ENCODE results near the gene ASB8.

Gene ASB8

DNA sequence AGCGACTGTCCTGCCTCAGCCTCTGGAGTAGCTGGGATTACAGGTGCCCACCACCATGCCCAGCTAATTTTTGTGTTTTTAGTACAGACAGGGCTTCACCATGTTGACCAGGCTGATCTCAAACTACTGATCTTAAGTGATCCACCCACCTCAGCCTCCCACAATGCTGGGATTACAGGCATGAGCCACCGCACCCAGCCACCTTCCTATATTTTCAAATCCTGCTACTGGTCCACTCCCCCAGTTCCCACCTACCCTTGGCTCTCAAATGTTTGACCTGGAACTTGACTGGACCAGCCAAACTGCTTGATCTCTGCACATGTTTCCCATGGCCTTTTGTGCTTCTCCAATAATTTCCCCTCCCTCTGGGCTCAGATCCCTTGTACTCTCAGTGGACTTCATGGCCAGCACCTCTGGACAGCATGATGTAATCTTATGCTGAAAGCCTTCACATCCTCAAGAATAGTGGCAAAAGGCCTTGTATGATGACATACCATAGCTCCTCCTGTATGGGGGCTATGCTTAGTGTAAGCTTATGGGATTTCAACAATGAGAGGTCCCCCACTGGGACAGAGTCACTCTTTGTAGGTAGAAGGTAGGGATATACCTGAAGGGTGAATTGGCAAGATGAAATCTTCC lies 23.7 kb upstream of the ASB8 start:
- Histone ChIP-seq H3K9me2 (replicated peaks; ENCODE audit: insufficient read depth, low read length) (no peaks in the 10 kb centered on the region), H3K4me2 (ENCODE audit: low read depth, low read length, poor library complexity, severe bottlenecking) (no peak overlapping the region), H3K9me3 (ENCODE audit: insufficient read depth, low read length) (no peaks in the 10 kb centered on the region), H3K4me3 (ENCODE audit: insufficient read depth, low read length, poor library complexity, severe bottlenecking) (no peak overlapping the region), H3K9ac (ENCODE audit: low read length) (no peak overlapping the region), H3K79me2 (ENCODE audit: insufficient read depth, low read length) (no peaks in the 10 kb centered on the region), H3K36me3 (ENCODE audit: low read length) (no peaks in the 10 kb centered on the region), H3K27me3 (ENCODE audit: low read length) (no peaks in the 10 kb centered on the region), H2AFZ (ENCODE audit: low read depth, low read length, severe bottlenecking) (no peak overlapping the region), H3K27ac (ENCODE audit: low read depth, low read length) (no peak overlapping the region), H4K20me1 (ENCODE audit: low read depth, low read length) (no peaks in the 10 kb centered on the region), H3F3A (ENCODE audit: insufficient read depth) (no peaks in the 10 kb centered on the region)
- TF ChIP-seq EZH2phosphoT487 (conservative IDR thresholded peaks at IDR 0.05; ENCODE audit: low read length): no peak
- TF ChIP-seq, protein P1, sequence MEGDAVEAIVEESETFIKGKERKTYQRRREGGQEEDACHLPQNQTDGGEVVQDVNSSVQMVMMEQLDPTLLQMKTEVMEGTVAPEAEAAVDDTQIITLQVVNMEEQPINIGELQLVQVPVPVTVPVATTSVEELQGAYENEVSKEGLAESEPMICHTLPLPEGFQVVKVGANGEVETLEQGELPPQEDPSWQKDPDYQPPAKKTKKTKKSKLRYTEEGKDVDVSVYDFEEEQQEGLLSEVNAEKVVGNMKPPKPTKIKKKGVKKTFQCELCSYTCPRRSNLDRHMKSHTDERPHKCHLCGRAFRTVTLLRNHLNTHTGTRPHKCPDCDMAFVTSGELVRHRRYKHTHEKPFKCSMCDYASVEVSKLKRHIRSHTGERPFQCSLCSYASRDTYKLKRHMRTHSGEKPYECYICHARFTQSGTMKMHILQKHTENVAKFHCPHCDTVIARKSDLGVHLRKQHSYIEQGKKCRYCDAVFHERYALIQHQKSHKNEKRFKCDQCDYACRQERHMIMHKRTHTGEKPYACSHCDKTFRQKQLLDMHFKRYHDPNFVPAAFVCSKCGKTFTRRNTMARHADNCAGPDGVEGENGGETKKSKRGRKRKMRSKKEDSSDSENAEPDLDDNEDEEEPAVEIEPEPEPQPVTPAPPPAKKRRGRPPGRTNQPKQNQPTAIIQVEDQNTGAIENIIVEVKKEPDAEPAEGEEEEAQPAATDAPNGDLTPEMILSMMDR (IDR thresholded peaks at IDR 0.05; ENCODE audit: insufficient read depth, low read length, poor library complexity, severe bottlenecking): no peak

DNA sequence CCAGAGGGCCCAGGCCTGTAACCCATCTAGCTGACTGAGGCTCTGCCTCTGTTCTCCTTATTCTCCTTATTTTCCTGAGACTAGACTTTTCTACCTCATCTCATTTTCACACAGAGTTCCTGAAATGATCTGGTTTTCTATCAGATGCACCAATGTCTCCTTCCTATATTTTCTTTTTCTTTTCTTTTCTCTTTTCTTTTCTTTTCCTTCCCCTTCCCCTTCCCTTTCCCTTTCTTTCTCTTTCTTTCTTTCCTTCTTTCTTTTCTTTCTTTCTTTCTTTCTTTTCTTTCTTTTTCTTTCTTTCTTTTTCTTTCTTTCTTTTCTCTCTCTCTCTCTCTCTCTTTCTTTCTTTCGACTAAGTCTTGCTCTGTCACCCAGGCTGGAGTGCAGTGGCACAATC lies 23.1 kb upstream of the ASB8 start:
- Histone ChIP-seq H2AFZ (ENCODE audit: low read depth, low read length, severe bottlenecking) (no peak overlapping the region), H3K79me2 (ENCODE audit: insufficient read depth, low read length) (no peaks in the 10 kb centered on the region), H3K36me3 (ENCODE audit: low read length) (no peaks in the 10 kb centered on the region), H3F3A (ENCODE audit: insufficient read depth) (no peaks in the 10 kb centered on the region), H4K20me1 (ENCODE audit: low read depth, low read length) (no peaks in the 10 kb centered on the region), H3K9ac (ENCODE audit: low read length) (no peak overlapping the region), H3K9me3 (ENCODE audit: insufficient read depth, low read length) (no peaks in the 10 kb centered on the region), H3K9me2 (replicated peaks; ENCODE audit: insufficient read depth, low read length) (no peaks in the 10 kb centered on the region), H3K27me3 (ENCODE audit: low read length) (no peaks in the 10 kb centered on the region), H3K4me3 (ENCODE audit: insufficient read depth, low read length, poor library complexity, severe bottlenecking) (no peak overlapping the region), H3K4me2 (ENCODE audit: low read depth, low read length, poor library complexity, severe bottlenecking) (no peak overlapping the region), H3K27ac (ENCODE audit: low read depth, low read length) (no peak overlapping the region)
- TF ChIP-seq EZH2phosphoT487 (conservative IDR thresholded peaks at IDR 0.05; ENCODE audit: low read length): no peak
- TF ChIP-seq, protein P1 (IDR thresholded peaks at IDR 0.05; ENCODE audit: insufficient read depth, low read length, poor library complexity, severe bottlenecking): no peak

DNA sequence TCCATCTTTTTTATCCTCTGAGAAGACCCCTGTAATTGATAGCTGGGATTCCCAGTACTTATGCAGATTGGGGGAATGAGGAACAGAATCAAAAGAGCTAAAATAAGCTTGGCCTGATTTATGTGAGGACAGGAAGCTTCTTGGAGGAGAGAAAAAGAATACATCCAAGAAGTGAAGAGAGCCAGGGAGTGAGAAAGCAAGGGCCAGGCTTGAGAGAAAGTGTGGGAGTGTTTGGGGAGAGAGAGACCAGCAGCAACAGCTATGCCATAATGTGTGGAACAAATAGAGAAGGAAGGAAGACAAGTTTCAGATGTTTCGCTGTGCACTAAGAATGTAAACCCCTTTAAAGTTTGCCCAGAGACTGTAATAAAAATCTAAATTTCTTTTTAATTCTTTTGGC lies 22.2 kb upstream of the ASB8 start:
- H3K36me3 ChIP-seq (ENCODE audit: low read length): no peaks in the 10 kb centered on the region
- TF ChIP-seq, protein P1 (IDR thresholded peaks at IDR 0.05; ENCODE audit: insufficient read depth, low read length, poor library complexity, severe bottlenecking): no peak
- no peak for TF ChIP-seq EZH2phosphoT487 (conservative IDR thresholded peaks at IDR 0.05; ENCODE audit: low read length)
- H3K4me3 ChIP-seq (ENCODE audit: insufficient read depth, low read length, poor library complexity, severe bottlenecking): no peak overlapping the region
- no peak overlapping the region for H3K4me2 ChIP-seq (ENCODE audit: low read depth, low read length, poor library complexity, severe bottlenecking)
- H3K9ac ChIP-seq (ENCODE audit: low read length): no peak overlapping the region
- no peak overlapping the region for H2AFZ ChIP-seq (ENCODE audit: low read depth, low read length, severe bottlenecking)
- H3K27ac ChIP-seq (ENCODE audit: low read depth, low read length): no peak overlapping the region
- H3F3A ChIP-seq (ENCODE audit: insufficient read depth): no peaks in the 10 kb centered on the region
- no peaks in the 10 kb centered on the region for H3K9me2 ChIP-seq (replicated peaks; ENCODE audit: insufficient read depth, low read length)
- H3K9me3 ChIP-seq (ENCODE audit: insufficient read depth, low read length): no peaks in the 10 kb centered on the region
- no peaks in the 10 kb centered on the region for H3K27me3 ChIP-seq (ENCODE audit: low read length)
- H3K79me2 ChIP-seq (ENCODE audit: insufficient read depth, low read length): no peaks in the 10 kb centered on the region
- no peaks in the 10 kb centered on the region for H4K20me1 ChIP-seq (ENCODE audit: low read depth, low read length)
